A549 (cell line): ENCODE data around the gene DDIT3.

Experiments
- MAZ ChIP-seq: fragments of 150-350 bp; IDR thresholded peaks from 2 replicates; pipeline ENCODE4 v1.6.1; 2014; ENCODE audit warnings: antibody characterized with exemption, low read depth, low read length, borderline replicate concordance
- POLR2A ChIP-seq: IDR thresholded peaks from 2 replicates; pipeline ENCODE4 v1.6.1; 2012; ENCODE audit warnings: mild to moderate bottlenecking, low read length
- RAD21 ChIP-seq, 2 experiments: fragments of >200 bp in 1 of 2; sonication (Bioruptor Twin) in 1 of 2; formaldehyde crosslinking in 1 of 2; IDR thresholded peaks in 1 of 2; conservative IDR thresholded peaks in 1 of 2; 2 replicates in 1 of 2; 3 replicates in 1 of 2; pipeline ENCODE4 v1.6.1; 2012 to 2018; ENCODE audit warnings: inconsistent platforms in 1 of 2
- SMC3 ChIP-seq: fragments of >200 bp; sonication (Bioruptor Twin); formaldehyde crosslinking; IDR thresholded peaks from 3 replicates; pipeline ENCODE4 v1.6.1; 2018; ENCODE audit warnings: inconsistent platforms
- TF ChIP-seq, protein P1 (sequence below): fragments of >200 bp; sonication (Bioruptor Twin); formaldehyde crosslinking; IDR thresholded peaks from 3 replicates; pipeline ENCODE4 v1.5.1; 2016
- TF ChIP-seq, protein P2 (sequence below): fragments of 150-350 bp; IDR thresholded peaks from 2 replicates; pipeline ENCODE4 v1.6.1; 2014; ENCODE audit warnings: low read depth, mild to moderate bottlenecking, low read length

DNA sequence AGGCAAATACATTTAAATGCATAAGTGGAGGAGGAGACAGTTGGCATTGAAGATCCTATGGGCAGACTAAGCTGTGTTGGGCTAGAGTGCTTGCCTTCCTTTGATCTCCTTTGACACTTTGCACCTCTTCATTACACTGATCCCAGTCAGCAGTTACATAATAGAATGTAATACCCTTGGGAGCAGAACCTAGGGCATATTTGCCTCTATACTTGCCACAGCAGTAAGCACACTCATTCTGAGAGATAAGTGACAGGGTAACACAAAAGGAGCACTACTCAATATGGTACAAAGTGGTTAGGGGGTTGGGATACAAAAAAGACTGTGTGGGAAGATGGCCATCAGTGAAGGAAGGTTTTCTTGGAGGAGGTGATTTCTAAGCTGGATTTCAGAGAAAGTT is 23.5 kb downstream of the DDIT3 start:
- TF ChIP-seq, protein P1, sequence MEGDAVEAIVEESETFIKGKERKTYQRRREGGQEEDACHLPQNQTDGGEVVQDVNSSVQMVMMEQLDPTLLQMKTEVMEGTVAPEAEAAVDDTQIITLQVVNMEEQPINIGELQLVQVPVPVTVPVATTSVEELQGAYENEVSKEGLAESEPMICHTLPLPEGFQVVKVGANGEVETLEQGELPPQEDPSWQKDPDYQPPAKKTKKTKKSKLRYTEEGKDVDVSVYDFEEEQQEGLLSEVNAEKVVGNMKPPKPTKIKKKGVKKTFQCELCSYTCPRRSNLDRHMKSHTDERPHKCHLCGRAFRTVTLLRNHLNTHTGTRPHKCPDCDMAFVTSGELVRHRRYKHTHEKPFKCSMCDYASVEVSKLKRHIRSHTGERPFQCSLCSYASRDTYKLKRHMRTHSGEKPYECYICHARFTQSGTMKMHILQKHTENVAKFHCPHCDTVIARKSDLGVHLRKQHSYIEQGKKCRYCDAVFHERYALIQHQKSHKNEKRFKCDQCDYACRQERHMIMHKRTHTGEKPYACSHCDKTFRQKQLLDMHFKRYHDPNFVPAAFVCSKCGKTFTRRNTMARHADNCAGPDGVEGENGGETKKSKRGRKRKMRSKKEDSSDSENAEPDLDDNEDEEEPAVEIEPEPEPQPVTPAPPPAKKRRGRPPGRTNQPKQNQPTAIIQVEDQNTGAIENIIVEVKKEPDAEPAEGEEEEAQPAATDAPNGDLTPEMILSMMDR = no peak
- TF ChIP-seq MAZ (no peak), SMC3 (no peak), POLR2A (no peak), RAD21 (conservative IDR thresholded peaks at IDR 0.05 in 1 of 2, IDR thresholded peaks at IDR 0.05 in 1 of 2) (no peak)
- TF ChIP-seq, protein P2, sequence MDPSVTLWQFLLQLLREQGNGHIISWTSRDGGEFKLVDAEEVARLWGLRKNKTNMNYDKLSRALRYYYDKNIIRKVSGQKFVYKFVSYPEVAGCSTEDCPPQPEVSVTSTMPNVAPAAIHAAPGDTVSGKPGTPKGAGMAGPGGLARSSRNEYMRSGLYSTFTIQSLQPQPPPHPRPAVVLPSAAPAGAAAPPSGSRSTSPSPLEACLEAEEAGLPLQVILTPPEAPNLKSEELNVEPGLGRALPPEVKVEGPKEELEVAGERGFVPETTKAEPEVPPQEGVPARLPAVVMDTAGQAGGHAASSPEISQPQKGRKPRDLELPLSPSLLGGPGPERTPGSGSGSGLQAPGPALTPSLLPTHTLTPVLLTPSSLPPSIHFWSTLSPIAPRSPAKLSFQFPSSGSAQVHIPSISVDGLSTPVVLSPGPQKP = no peak
